CD8-positive, alpha-beta memory T cell (primary cell): ENCODE data around the gene POU5F1. TPM values are rescaled to one million over a fixed set of nuclear protein-coding genes. Genes with fewer than 3 reads are reported as not detected.
A peak's percentile ranks its signal among the peaks of the same experiment; 100 is the strongest.

Experiments
- CTCF ChIA-PET: fragments of 350-600 bp; sonication (Branson Sonifier 250); formaldehyde crosslinking; loops from one replicate; lab custom pipeline; 2021; ENCODE audit warnings: antibody characterized with exemption; lab: Charles Lee
- POLR2A ChIA-PET: fragments of 350-600 bp; sonication (Branson Sonifier 250); formaldehyde crosslinking; loops from one replicate; lab custom pipeline; 2021; ENCODE audit warnings: antibody characterized with exemption; lab: Charles Lee
- DNase-seq, 5 donors: peaks; one replicate each; pipeline versions ENCODE4 v3.0.0 to v3.0.0-alpha.2; 2020 to 2022; ENCODE audit warnings: mixed read lengths in 1 of 5
- H3K27ac ChIP-seq: one replicate; pipeline ENCODE4 v1.7.0; 2013; ENCODE audit warnings: low read depth, mild to moderate bottlenecking, low read length, moderate library complexity
- H3K27me3 ChIP-seq: 2 replicates; pipeline ENCODE4 v1.7.0; 2013; ENCODE audit warnings: low read length, mild to moderate bottlenecking; ENCODE audit not compliant: insufficient read depth, poor library complexity, severe bottlenecking
- H3K36me3 ChIP-seq: 2 replicates; pipeline ENCODE4 v1.7.0; 2013; ENCODE audit warnings: mild to moderate bottlenecking, low read length, moderate library complexity; ENCODE audit not compliant: insufficient read depth
- H3K4me1 ChIP-seq: 2 replicates; pipeline ENCODE4 v1.7.0; 2013; ENCODE audit warnings: mild to moderate bottlenecking, low read length, moderate library complexity; ENCODE audit not compliant: insufficient read depth
- H3K4me3 ChIP-seq: 2 replicates; pipeline ENCODE4 v1.7.0; 2013; ENCODE audit warnings: mild to moderate bottlenecking, low read length
- H3K9me3 ChIP-seq: 2 replicates; pipeline ENCODE4 v1.7.0; 2013; ENCODE audit warnings: mild to moderate bottlenecking, low read length
- H3K27ac Mint-ChIP-seq, 8 donors: one replicate each; pipeline ENCODE4 v1.8.0; 2020 to 2021; ENCODE audit warnings: mixed read lengths in 8 of 8, mild to moderate bottlenecking in 6 of 8, inconsistent platforms in 3 of 8, moderate library complexity in 3 of 8
- H3K27me3 Mint-ChIP-seq, 2 donors: one replicate each; pipeline ENCODE4 v1.8.0; 2020 to 2021; ENCODE audit warnings: mixed read lengths in 2 of 2, mild to moderate bottlenecking in 1 of 2, moderate library complexity in 1 of 2
- H3K36me3 Mint-ChIP-seq, 3 donors: one replicate each; pipeline ENCODE4 v1.8.0; 2020 to 2021; ENCODE audit warnings: mixed read lengths in 3 of 3, inconsistent platforms in 1 of 3, mild to moderate bottlenecking in 1 of 3
- H3K4me1 Mint-ChIP-seq, 3 donors: one replicate each; pipeline ENCODE4 v1.8.0; 2020 to 2021; ENCODE audit warnings: mixed read lengths in 3 of 3, inconsistent platforms in 1 of 3, mild to moderate bottlenecking in 1 of 3
- H3K4me3 Mint-ChIP-seq, 7 donors: one replicate each; pipeline ENCODE4 v1.8.0; 2020 to 2021; ENCODE audit warnings: mixed read lengths in 7 of 7, mild to moderate bottlenecking in 6 of 7, moderate library complexity in 4 of 7, inconsistent platforms in 2 of 7
- H3K9me3 Mint-ChIP-seq, 5 donors: one replicate each; pipeline ENCODE4 v1.8.0; 2020 to 2022; ENCODE audit warnings: mixed read lengths in 5 of 5, mild to moderate bottlenecking in 3 of 5, moderate library complexity in 2 of 5, inconsistent platforms in 1 of 5
- polyA plus RNA-seq: library from polyadenylated mRNA; unstranded; fragments of 300-500 nt; fragmentation: Illumina TruSeq; gene quantifications from one replicate; pipeline ENCODE4 v1.2.3, GENCODE V29; 2021
- total RNA-seq, 2 experiments: library from RNA; stranded (reverse); gene quantifications; one replicate each; pipeline ENCODE4 v1.2.3, GENCODE V29; 2021

Gene POU5F1
- total and polyA plus RNA-seq, 3 experiments from 2014 or later = not detected

DNA sequence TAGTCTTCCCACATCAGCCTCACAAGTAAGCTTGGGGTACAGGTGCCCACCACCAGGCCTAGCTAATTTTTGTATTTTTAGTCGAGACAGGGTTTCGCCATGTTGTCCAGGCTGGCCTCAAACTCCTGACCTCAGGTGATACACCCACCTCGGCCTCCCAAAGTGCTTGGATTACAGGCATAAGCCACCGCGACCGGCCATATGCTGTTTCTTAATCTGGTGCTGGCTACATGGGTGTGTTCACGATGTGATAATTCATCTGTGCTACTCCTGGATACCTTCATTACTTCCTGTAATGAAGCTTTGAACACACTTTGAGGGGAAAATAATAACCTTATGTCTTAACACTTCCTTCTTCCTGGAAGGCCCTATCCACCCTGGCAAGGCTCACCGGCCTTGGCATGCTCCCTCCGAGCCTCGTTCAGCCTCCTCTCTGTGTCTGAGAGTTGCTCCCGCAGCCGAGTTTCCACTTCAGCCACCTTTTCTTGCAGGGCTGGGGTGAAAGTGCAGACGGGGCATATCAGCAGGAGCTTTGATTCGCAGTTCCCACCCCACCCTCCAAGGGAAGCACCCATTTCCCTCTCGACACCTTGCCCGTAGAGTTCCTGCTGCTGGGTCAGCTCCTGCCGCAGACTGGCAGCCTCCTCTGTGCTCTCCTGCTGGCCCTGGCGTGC is 26.0 kb downstream of the POU5F1 start:
- Histone ChIP-seq H3K4me1 (no peaks in the 10 kb centered on the region), H3K4me3 (no peak overlapping the region), H3K27me3 (no peaks in the 10 kb centered on the region), H3K27ac (no peak overlapping the region), H3K9me3 (no peaks in the 10 kb centered on the region), H3K36me3 (no peaks in the 10 kb centered on the region)
- peak overlapping the region in 2 of 8 donors; percentile 75 to 91 for H3K27ac Mint-ChIP-seq
- CTCF ChIA-PET = no interaction called here
- H3K27me3 Mint-ChIP-seq = no peaks in the 10 kb centered on the region
- H3K9me3 Mint-ChIP-seq = no peaks in the 10 kb centered on the region
- POLR2A ChIA-PET = no interaction called here
- no peak for DNase-seq
- peaks cover 0 to 41% (median 2%) of the 10 kb centered on the region in 3 donors for H3K36me3 Mint-ChIP-seq
- no peaks in the 10 kb centered on the region for H3K4me1 Mint-ChIP-seq
- no peak overlapping the region for H3K4me3 Mint-ChIP-seq

DNA sequence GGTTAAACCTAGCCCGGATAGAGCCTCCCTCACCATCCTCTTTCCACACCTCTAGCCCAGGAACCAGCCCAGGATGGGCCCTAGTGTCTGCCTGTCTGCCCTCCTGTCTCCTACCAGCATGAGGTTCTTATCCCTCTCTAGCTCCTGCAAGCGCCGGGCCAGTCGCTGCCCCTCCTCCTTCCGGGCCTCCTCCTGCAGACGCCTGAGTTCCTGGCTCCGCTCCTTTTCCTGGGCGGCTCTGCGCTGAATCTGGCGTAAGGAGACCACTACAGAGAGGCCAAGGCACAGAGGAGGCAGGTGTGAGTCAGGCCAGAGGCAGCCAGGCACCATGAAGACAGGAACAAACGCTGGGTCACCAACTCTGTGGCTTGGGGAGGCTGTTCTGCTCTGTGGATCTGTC is 27.3 kb downstream of the POU5F1 start:
- Histone ChIP-seq H3K4me1 (no peaks in the 10 kb centered on the region), H3K27me3 (no peaks in the 10 kb centered on the region), H3K27ac (no peak overlapping the region), H3K9me3 (no peaks in the 10 kb centered on the region), H3K4me3 (no peak overlapping the region), H3K36me3 (no peaks in the 10 kb centered on the region)
- peaks cover 0 to 38% (median 2%) of the 10 kb centered on the region in 3 donors for H3K36me3 Mint-ChIP-seq
- no peak for DNase-seq
- ChIA-PET POLR2A (no interaction called here), CTCF (no interaction called here)
- H3K9me3 Mint-ChIP-seq = no peaks in the 10 kb centered on the region
- H3K4me3 Mint-ChIP-seq = no peak overlapping the region
- no peaks in the 10 kb centered on the region for H3K27me3 Mint-ChIP-seq
- H3K27ac Mint-ChIP-seq = peak overlapping the region in 2 of 8 donors; percentile 73 to 77
- no peaks in the 10 kb centered on the region for H3K4me1 Mint-ChIP-seq

DNA sequence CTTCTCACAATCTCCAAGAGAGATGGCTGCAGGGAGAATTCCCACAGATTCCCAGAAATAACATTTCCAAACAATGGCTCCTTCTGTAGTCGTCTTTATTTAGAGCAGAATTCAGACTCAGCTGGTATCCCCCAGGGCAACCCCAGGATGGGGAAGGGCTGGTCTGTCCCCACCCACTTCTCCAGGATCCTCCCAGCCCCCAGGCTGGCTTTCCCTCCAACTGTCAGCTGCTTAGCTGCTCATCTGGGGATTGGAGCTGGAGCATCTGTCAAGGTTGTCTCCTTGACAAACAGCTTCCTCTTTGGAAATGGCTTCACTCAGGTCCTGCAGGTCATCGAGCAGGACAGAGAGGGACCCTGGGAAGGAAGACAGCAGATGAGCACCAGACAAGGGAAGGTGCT is 28.1 kb downstream of the POU5F1 start:
- H3K27me3 ChIP-seq = no peaks in the 10 kb centered on the region
- H3K36me3 Mint-ChIP-seq = peaks cover 0 to 34% (median 2%) of the 10 kb centered on the region in 3 donors
- CTCF ChIA-PET = interaction anchor here (13.1 kb wide), 1 partner anchor 225 kb away, joined by 80 read pairs; no protein-coding TSS in a partner anchor
- H3K4me1 Mint-ChIP-seq = peaks cover 4 to 5% (median 4%) of the 10 kb centered on the region in 3 donors
- POLR2A ChIA-PET = no interaction called here
- H3K4me1 ChIP-seq = peaks cover 5% of the 10 kb centered on the region
- H3K9me3 ChIP-seq = no peaks in the 10 kb centered on the region
- no peak overlapping the region for H3K4me3 ChIP-seq
- no peak overlapping the region for H3K27ac ChIP-seq
- H3K27me3 Mint-ChIP-seq = no peaks in the 10 kb centered on the region
- no peaks in the 10 kb centered on the region for H3K36me3 ChIP-seq
- no peaks in the 10 kb centered on the region for H3K9me3 Mint-ChIP-seq
- DNase-seq = no peak
- H3K27ac Mint-ChIP-seq = peak overlapping the region in 2 of 8 donors; percentile 51 to 56
- no peak overlapping the region for H3K4me3 Mint-ChIP-seq

DNA sequence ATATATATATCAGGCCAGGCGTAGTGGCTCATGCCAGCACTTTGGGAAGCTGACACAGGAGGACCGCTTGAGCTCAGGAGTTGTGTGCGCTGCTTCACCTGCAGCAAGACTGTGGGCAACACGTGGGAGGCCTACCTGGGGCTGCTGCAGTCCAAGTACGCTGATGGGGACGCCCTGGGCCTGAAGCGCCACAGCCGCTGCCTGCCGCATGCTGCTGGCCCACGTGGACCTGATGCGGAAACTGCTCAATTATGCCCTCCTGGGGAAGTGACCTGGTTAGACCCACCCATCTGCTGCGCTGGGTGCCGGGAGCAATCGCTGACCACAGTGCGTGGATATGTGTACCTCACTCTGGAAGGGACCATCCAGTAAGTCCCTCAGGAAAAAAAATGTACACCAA is 29.8 kb downstream of the POU5F1 start:
- CTCF ChIA-PET = interaction anchor here (1.8 to 13.1 kb wide), 3 partner anchors 19 to 227 kb away, joined by 3 to 80 read pairs (median 27); no protein-coding TSS in a partner anchor
- H3K36me3 Mint-ChIP-seq = peaks cover 0 to 25% (median 0%) of the 10 kb centered on the region in 3 donors
- no peak overlapping the region for H3K4me3 ChIP-seq
- no peaks in the 10 kb centered on the region for H3K9me3 Mint-ChIP-seq
- no peak overlapping the region for H3K4me3 Mint-ChIP-seq
- H3K9me3 ChIP-seq = no peaks in the 10 kb centered on the region
- peaks cover 4 to 6% (median 5%) of the 10 kb centered on the region in 3 donors for H3K4me1 Mint-ChIP-seq
- H3K27me3 Mint-ChIP-seq = no peaks in the 10 kb centered on the region
- POLR2A ChIA-PET = no interaction called here
- no peak overlapping the region for H3K27ac ChIP-seq
- peaks cover 5% of the 10 kb centered on the region for H3K4me1 ChIP-seq
- H3K27ac Mint-ChIP-seq = no peak overlapping the region
- no peak for DNase-seq
- H3K36me3 ChIP-seq = no peaks in the 10 kb centered on the region
- H3K27me3 ChIP-seq = no peaks in the 10 kb centered on the region

DNA sequence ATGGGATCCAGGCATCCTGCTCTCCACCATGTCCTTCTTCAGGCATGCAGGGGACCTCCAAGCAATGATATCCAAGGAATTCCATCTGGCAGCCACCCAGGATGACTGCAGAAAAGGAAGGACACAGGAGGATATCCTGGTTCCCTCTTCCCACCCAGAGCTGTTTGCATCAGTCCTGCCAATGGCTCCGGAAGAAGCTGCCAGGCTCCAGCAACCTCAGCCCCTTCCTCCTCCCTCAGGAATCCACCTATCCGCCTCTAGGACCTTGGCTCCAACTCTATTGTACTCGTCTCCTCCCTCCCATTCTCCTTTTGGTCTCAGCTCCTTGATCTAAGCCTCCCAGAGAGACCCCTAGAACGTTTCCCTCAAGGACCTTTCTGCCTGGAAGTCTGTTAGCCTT is 30.9 kb downstream of the POU5F1 start:
- Histone ChIP-seq H3K4me1 (peaks cover 5% of the 10 kb centered on the region), H3K9me3 (no peaks in the 10 kb centered on the region), H3K27ac (no peak overlapping the region), H3K27me3 (no peaks in the 10 kb centered on the region), H3K36me3 (no peaks in the 10 kb centered on the region), H3K4me3 (no peak overlapping the region)
- Mint-ChIP-seq H3K36me3 (peaks cover 0 to 17% (median 0%) of the 10 kb centered on the region in 3 donors), H3K27me3 (no peaks in the 10 kb centered on the region), H3K4me1 (peaks cover 4 to 6% (median 5%) of the 10 kb centered on the region in 3 donors), H3K27ac (peak overlapping the region in 1 of 8 donors; percentile 41), H3K4me3 (no peak overlapping the region), H3K9me3 (no peaks in the 10 kb centered on the region)
- DNase-seq = no peak
- ChIA-PET CTCF (interaction anchor here (1.0 to 13.1 kb wide), 5 partner anchors 10 to 228 kb away, joined by 3 to 80 read pairs (median 10); no protein-coding TSS in a partner anchor), POLR2A (no interaction called here)

DNA sequence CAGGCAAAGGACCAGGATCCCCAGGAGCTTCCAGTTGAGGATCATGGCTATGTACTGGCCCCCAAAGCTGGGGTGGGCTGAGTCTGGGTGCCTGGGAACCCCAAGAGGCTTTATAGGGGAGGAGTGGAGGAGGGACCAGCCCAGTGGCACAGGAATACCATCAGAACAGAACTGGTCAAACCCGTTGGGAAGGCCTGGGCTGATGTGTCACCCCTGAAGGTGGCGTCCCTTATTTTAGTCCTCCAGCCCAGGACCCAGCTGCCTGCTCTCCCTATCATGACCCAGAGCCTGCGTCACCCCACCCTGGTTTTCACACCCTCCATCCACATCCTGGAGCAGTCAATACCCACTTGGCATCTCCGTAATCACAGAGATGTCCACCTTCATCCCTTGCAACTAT is 31.5 kb downstream of the POU5F1 start, which contains the start of gene PSORS1C2:
Gene PSORS1C2 (minus strand): TSS at position 85 of the 400 bp plus-strand sequence. CDS start 40 bp downstream, at position 45.
- Mint-ChIP-seq H3K4me1 (peaks cover 4 to 6% (median 5%) of the 10 kb centered on the region in 3 donors), H3K4me3 (peak within 1 kb of the TSS in 2 of 7 donors; percentile 44 to 79), H3K9me3 (no peaks in the 10 kb centered on the region), H3K27me3 (no peaks in the 10 kb centered on the region), H3K27ac (peak within 1 kb of the TSS in 1 of 8 donors; percentile 41), H3K36me3 (peaks cover 0 to 12% (median 0%) of the 10 kb centered on the region in 3 donors)
- no peak within 1 kb of the TSS for H3K27ac ChIP-seq
- H3K4me1 ChIP-seq = peaks cover 5% of the 10 kb centered on the region
- no peaks in the 10 kb centered on the region for H3K27me3 ChIP-seq
- H3K4me3 ChIP-seq = no peak within 1 kb of the TSS
- ChIA-PET POLR2A (no interaction called here), CTCF (interaction anchor here (0.8 to 13.1 kb wide), 7 partner anchors 10 to 228 kb away, joined by 3 to 80 read pairs (median 4); no protein-coding TSS in a partner anchor)
- DNase-seq = no peak
- H3K36me3 ChIP-seq = no peaks in the 10 kb centered on the region
- H3K9me3 ChIP-seq = no peaks in the 10 kb centered on the region

DNA sequence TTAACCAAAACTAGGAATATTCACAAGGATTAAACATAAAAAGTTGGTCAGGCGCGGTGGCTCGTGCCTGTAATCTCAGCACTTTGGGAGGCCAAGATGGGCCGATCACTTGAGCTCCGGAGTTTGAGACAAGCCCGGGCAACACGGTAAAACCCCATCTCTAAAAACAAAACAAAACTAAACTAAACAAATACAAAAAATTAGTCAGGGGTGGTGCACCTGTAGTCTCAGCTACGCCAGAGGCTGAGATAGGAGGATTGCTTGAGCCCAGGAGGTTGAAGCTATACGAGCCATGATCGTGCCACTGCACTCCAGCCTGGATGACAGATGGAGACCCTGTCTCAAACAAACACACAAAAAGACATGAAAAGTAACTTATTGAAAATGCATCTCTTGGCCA is 34.8 kb downstream of the POU5F1 start:
- Histone ChIP-seq H3K9me3 (no peaks in the 10 kb centered on the region), H3K36me3 (no peaks in the 10 kb centered on the region), H3K4me1 (peaks cover 5% of the 10 kb centered on the region), H3K4me3 (no peak overlapping the region), H3K27me3 (peaks cover 4% of the 10 kb centered on the region), H3K27ac (no peak overlapping the region)
- Mint-ChIP-seq H3K36me3 (no peaks in the 10 kb centered on the region), H3K4me1 (peaks cover 4 to 6% (median 5%) of the 10 kb centered on the region in 3 donors), H3K27ac (no peak overlapping the region), H3K27me3 (peaks cover 0 to 2% of the 10 kb centered on the region in 2 donors), H3K9me3 (no peaks in the 10 kb centered on the region), H3K4me3 (no peak overlapping the region)
- ChIA-PET CTCF (interaction anchor here (1.9 to 13.1 kb wide), 3 partner anchors 12 to 232 kb away, joined by 6 to 80 read pairs (median 27); no protein-coding TSS in a partner anchor), POLR2A (no interaction called here)
- DNase-seq = no peak

DNA sequence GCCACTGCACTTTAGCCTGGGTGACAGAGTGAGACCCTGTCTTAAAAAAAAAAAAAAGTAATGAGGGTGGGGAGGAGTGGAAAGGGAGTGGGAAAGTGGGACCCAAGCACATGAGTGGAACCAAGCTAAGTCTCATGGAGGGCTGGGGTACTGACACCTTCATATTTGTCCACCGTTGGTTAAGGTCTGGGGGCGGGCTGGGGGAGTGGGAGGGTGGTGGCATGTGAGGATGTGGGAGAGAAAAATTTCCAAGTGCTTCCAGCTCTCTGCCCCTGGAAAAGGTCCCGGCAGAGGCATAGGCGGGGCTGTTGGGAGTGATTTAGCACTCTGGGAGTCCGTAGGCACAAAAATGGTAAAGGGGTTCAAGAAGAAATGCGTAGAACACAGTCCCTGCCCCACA is 37.7 kb downstream of the POU5F1 start:
- Mint-ChIP-seq H3K4me1 (peaks cover 11% of the 10 kb centered on the region in 3 donors), H3K27ac (no peak overlapping the region), H3K4me3 (no peak overlapping the region), H3K9me3 (no peaks in the 10 kb centered on the region), H3K27me3 (peaks cover 5 to 7% of the 10 kb centered on the region in 2 donors), H3K36me3 (no peaks in the 10 kb centered on the region)
- H3K36me3 ChIP-seq = no peaks in the 10 kb centered on the region
- H3K4me1 ChIP-seq = peaks cover 4% of the 10 kb centered on the region
- H3K27ac ChIP-seq = no peak overlapping the region
- CTCF ChIA-PET = interaction anchor here (0.7 to 13.1 kb wide), 3 partner anchors 46 to 235 kb away, joined by 3 to 80 read pairs (median 4); no protein-coding TSS in a partner anchor
- POLR2A ChIA-PET = no interaction called here
- no peak overlapping the region for H3K4me3 ChIP-seq
- peaks cover 4% of the 10 kb centered on the region for H3K27me3 ChIP-seq
- no peak for DNase-seq
- no peaks in the 10 kb centered on the region for H3K9me3 ChIP-seq
